K562 (cell line): ENCODE data around the gene SEC11A. TPM values are rescaled to one million over a fixed set of nuclear protein-coding genes. Genes with fewer than 3 reads are reported as not detected.
"Not testable (repeated sequence)": the region's sequence is repeated elsewhere in the genome, so short reads cannot be mapped to it uniquely, and the experiment has no call there.

Experiments
- ATAC-seq: fragments of 200-7000 bp; cut with Tn5 transposase; 3 replicates; pipeline ENCODE4 v1.9.1; 2020; ENCODE audit warnings: moderate library complexity
- BruUV-seq: library from RNA; stranded (reverse); fragments of 400-500 nt; replicated peaks from 2 replicates; lab custom pipeline; 2021; lab: Mats Ljungman, UMichigan
- CTCF ChIA-PET: fragments of 300-600 bp; formaldehyde crosslinking; extraction: SDS; loops from one replicate; lab custom pipeline; 2021; ENCODE audit warnings: low intra/inter-chr PET ratio; lab: Yijun Ruan, JAX
- POLR2A ChIA-PET: fragments of 300-600, 350-650 bp; sonication (Branson Sonifier 250); formaldehyde crosslinking; extraction: SDS; loops from one replicate; lab custom pipeline; 2021; ENCODE audit warnings: antibody characterized with exemption, inconsistent platforms; lab: Yijun Ruan, JAX
- DNase-seq, 4 experiments: peaks; one replicate each; pipeline versions ENCODE4 v3.0.0 to v3.0.0-alpha.2; 2011 to 2018; ENCODE audit warnings: low spot score in 3 of 4, mixed read lengths in 3 of 4; ENCODE audit errors: extremely low read depth in 1 of 4
- FAIRE-seq: peaks from 2 replicates; lab custom pipeline; 2011; peaks lifted over from hg19 to GRCh38; lab: Jason Lieb, UNC
- H2AFZ ChIP-seq: 2 replicates; pipeline ENCODE4 v1.6.0; 2011; ENCODE audit warnings: low read depth, low read length, control low read depth, inconsistent platforms
- H3K27ac ChIP-seq: fragments of 200-600 bp; 3 replicates; pipeline ENCODE4 v1.8.0; 2011; ENCODE audit warnings: low read depth, mild to moderate bottlenecking, control low read depth, inconsistent platforms, low read length, moderate library complexity, mixed read lengths; ENCODE audit errors: extremely low read depth
- H3K27me3 ChIP-seq, 2 experiments: fragments of 300-600 bp in 1 of 2; 2 replicates in 1 of 2; 3 replicates in 1 of 2; pipeline versions ENCODE4 v1.6.0 to v1.8.0; 2011; ENCODE audit warnings: inconsistent platforms in 2 of 2, low read length in 2 of 2, mild to moderate bottlenecking in 1 of 2, mixed read lengths in 1 of 2, moderate library complexity in 1 of 2; ENCODE audit not compliant: control insufficient read depth in 2 of 2, insufficient read depth in 2 of 2
- H3K36me3 ChIP-seq: fragments of 300-600 bp; 3 replicates; pipeline ENCODE4 v1.8.0; 2011; ENCODE audit warnings: mild to moderate bottlenecking, low read length, inconsistent platforms; ENCODE audit not compliant: control insufficient read depth, insufficient read depth
- H3K4me1 ChIP-seq, 2 experiments: fragments of 200-600 bp in 1 of 2; replicated peaks in 1 of 2; 2 replicates in 1 of 2; 3 replicates in 1 of 2; pipeline versions ENCODE4 v1.5.1 to v1.8.0; 2011; ENCODE audit warnings: inconsistent platforms in 2 of 2, low read length in 2 of 2, mild to moderate bottlenecking in 1 of 2, mixed read lengths in 1 of 2, moderate library complexity in 1 of 2; ENCODE audit not compliant: control insufficient read depth in 2 of 2, insufficient read depth in 2 of 2
- H3K4me2 ChIP-seq: 2 replicates; pipeline ENCODE4 v1.6.1; 2011; ENCODE audit warnings: low read length, control low read depth, inconsistent platforms, mixed read lengths; ENCODE audit not compliant: insufficient read depth
- H3K4me3 ChIP-seq: fragments of 200-600 bp; sonication (generic), shearing (Covaris generic); 2 replicates; pipeline ENCODE4 v1.5.1; 2016; ENCODE audit warnings: control low read depth, inconsistent platforms
- H3K79me2 ChIP-seq: fragments of 200-600 bp; 3 replicates; pipeline ENCODE4 v1.8.0; 2011; ENCODE audit warnings: low read length, inconsistent platforms; ENCODE audit not compliant: control insufficient read depth, insufficient read depth
- H3K9ac ChIP-seq, 2 experiments: 2 replicates each; pipeline versions ENCODE4 v1.6.0 to v1.6.1; 2011; ENCODE audit warnings: low read depth in 2 of 2, low read length in 2 of 2, control low read depth in 1 of 2, inconsistent platforms in 1 of 2, mild to moderate bottlenecking in 1 of 2, mixed read lengths in 1 of 2; ENCODE audit not compliant: insufficient read depth in 1 of 2
- H3K9me1 ChIP-seq: one replicate; pipeline ENCODE4 v1.6.0; 2011; ENCODE audit warnings: inconsistent platforms, mild to moderate bottlenecking, low read length, moderate library complexity; ENCODE audit not compliant: control insufficient read depth, insufficient read depth
- H3K9me3 ChIP-seq: replicated peaks from 2 replicates; pipeline ENCODE4 v1.5.1; 2011; ENCODE audit warnings: low read depth, low read length, inconsistent platforms; ENCODE audit not compliant: control insufficient read depth, insufficient read depth
- H4K20me1 ChIP-seq: replicated peaks from 2 replicates; pipeline ENCODE4 v1.6.1; 2011; ENCODE audit warnings: low read length, inconsistent platforms, mixed read lengths; ENCODE audit not compliant: control insufficient read depth, insufficient read depth
- TFE3 ChIP-seq: fragments of 450-650 bp; formaldehyde crosslinking; IDR thresholded peaks from 2 replicates; pipeline ENCODE4 v1.4.0; 2020; ENCODE audit warnings: mild to moderate bottlenecking, mixed read lengths
- ZFP36 ChIP-seq: fragments of 150-350 bp; IDR thresholded peaks from 2 replicates; pipeline ENCODE4 v1.6.1; 2018; ENCODE audit warnings: low read length, low read depth; ENCODE audit not compliant: partially characterized antibody
- ZNF121 ChIP-seq: sonication (generic); formaldehyde crosslinking; conservative IDR thresholded peaks from 2 replicates; pipeline ENCODE4 v1.8.0; 2022; ENCODE audit warnings: missing genetic modification reagents
- WGBS: fragments of 100-300 bp; shearing (Covaris generic); methylation state at CpG from one replicate; pipeline ENCODE4 v1.1.6; 2016; ENCODE audit warnings: low coverage, mixed read lengths; ENCODE audit not compliant: insufficient coverage; ENCODE audit errors: missing lambda C conversion rate; 5-methylcytosine and 5-hydroxymethylcytosine counted together
- in situ Hi-C: fragments of 300-500 bp; cut with MboI; formaldehyde crosslinking; loops from 4 replicates; pipeline ENCODE4 v1.15.0; 2018; ENCODE audit warnings: inconsistent platforms, mixed read lengths
- intact Hi-C: fragments of 100-400 bp; cut with micrococcal nuclease; formaldehyde crosslinking; loops from 2 replicates; pipeline ENCODE4 v1.14.2; 2022
- polyA plus RNA-seq, 8 experiments: library from polyadenylated mRNA; depleted of rRNA in 4 of 8; stranded (reverse) in 5 of 8; unstranded in 3 of 8; fragments of >200 nt; fragmentation: Nextera tagmentation in 2 of 8; fragmentation: Illumina TruSeq in 1 of 8; extraction: Ambion mirVana in 2 of 8; extraction: Trizol in 1 of 8; gene quantifications; 2 replicates each; pipeline versions ENCODE4 v1.2.1 to v1.2.3, GENCODE V29; 2011 to 2014; ENCODE audit warnings: inconsistent platforms in 1 of 8, missing spikeins in 1 of 8
- total RNA-seq, 7 experiments: library from RNA; depleted of rRNA in 6 of 7; stranded (reverse); fragments of >200 nt in 6 of 7; fragmentation: Illumina TruSeq in 2 of 7; extraction: Trizol in 2 of 7; gene quantifications; 2 replicates each; pipeline versions ENCODE4 v1.2.1 to v1.2.3, GENCODE V29; 2011 to 2021; ENCODE audit warnings: low replicate concordance in 1 of 7

The SEC11A gene
- total and polyA plus RNA-seq, 9 of the 15 experiments (the other 6 are each of a cell fraction or from before 2014, with no cell fraction given) = 175 to 310 (median 229) TPM

DNA sequence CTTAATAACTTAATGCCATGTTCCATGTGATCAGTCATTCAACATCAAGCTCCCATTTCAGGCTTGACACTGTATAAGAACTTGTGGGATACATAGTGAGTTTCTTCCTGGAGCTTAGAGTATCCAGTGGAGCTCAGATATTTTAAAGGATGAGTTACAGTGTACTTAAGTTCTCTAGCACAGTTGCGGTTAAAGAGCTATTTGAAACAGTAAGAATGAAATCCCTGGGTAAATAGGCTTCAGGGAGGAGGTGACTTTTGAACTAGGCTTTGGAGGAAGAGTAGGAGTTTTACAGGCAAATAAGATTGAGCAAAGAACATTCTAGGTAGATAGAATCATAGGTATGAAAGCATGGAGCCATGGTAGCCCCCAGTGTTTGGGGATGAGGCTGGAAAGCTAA lies 36.3 kb upstream of the SEC11A start:
- no peaks in the 10 kb centered on the region for H3K9me3 ChIP-seq
- H3K27me3 ChIP-seq = no peaks in the 10 kb centered on the region
- H4K20me1 ChIP-seq = peaks cover 7% of the 10 kb centered on the region; the same call in 1 of the 2 replicates
- H3K4me3 ChIP-seq = no peak overlapping the region
- H3K4me2 ChIP-seq = no peak overlapping the region
- no peak overlapping the region for H3K9ac ChIP-seq
- H3K4me1 ChIP-seq = peaks cover 19 to 26% of the 10 kb centered on the region in 2 experiments; a peak in 4 of 5 replicates
- H3K79me2 ChIP-seq = peaks cover 91% of the 10 kb centered on the region
- no peak for ATAC-seq
- whole genome bisulfite sequencing = 67% methylated on average over 1 of the region's 1 CpG
- H3K9me1 ChIP-seq = no peaks in the 10 kb centered on the region
- no peak overlapping the region for H3K27ac ChIP-seq
- ChIA-PET CTCF (no interaction called here), POLR2A (interaction anchor here (0.8 to 1.1 kb wide), 6 partner anchors 8 to 38 kb away, joined by 3 to 5 read pairs (median 4); partner anchors contain the start of gene SEC11A)
- H2AFZ ChIP-seq = no peak overlapping the region
- DNase-seq = no peak
- intact Hi-C loops = loop anchor here (5.0 kb wide), 1 partner anchor 35 kb away; no protein-coding TSS in a partner anchor
- BruUV-seq = TSS peak; percentile 7
- in situ Hi-C loops = no loop called here
- FAIRE-seq = peak; percentile 15
- H3K36me3 ChIP-seq = peaks cover 17% of the 10 kb centered on the region; the same call in 2 of the 3 replicates
- TF ChIP-seq ZFP36 = peak; percentile 81
- TF ChIP-seq TFE3 (CRISPR knock-in tag) = no peak

DNA sequence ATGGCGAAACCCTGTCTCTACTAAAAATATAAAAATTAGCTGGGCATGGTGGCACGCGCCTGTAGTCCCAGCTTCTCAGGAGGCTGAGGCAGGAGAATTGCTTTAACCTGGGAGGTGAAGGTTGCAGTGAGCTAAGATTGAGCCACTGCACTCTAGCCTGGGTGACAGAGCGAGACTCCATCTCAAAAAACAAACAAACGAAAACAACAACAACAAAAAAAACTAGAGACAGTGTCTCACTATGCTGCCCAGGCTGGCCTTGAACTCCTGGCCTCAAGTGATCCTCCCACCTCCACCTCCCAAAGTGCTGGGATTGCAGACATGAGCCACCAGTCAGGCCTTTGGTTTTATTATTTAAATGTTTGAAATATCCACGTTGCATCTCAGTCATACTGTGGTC lies 35.8 kb upstream of the SEC11A start:
- H4K20me1 ChIP-seq, FAIRE-seq, H3K9me1 ChIP-seq, H3K9me3 ChIP-seq, H3K4me2 ChIP-seq, BruUV-seq, in situ Hi-C loops, ATAC-seq, H3K27me3 ChIP-seq, H3K4me3 ChIP-seq, H3K27ac ChIP-seq, H2AFZ ChIP-seq, CTCF ChIA-PET, DNase-seq, H3K9ac ChIP-seq: not testable (repeated sequence)
- Histone ChIP-seq H3K4me1 (peaks cover 22 to 29% of the 10 kb centered on the region in 2 experiments; a peak in 4 of 5 replicates), H3K36me3 (peaks cover 17% of the 10 kb centered on the region; the same call in 2 of the 3 replicates), H3K79me2 (peaks cover 90% of the 10 kb centered on the region)
- 0 out of 2 replicates have a peak, but pooled peaks have one; percentile 9 for TF ChIP-seq ZNF121
- POLR2A ChIA-PET = interaction anchor here (0.7 to 1.1 kb wide), 7 partner anchors 9 to 83 kb away, joined by 3 to 5 read pairs (median 3); partner anchors contain the start of gene SEC11A
- intact Hi-C loops = loop anchor here (5.0 kb wide), 1 partner anchor 36 kb away; no protein-coding TSS in a partner anchor
- 68% methylated on average over 5 of the region's 6 CpGs for WGBS
